Dermis blood vessel endothelial cell (primary cell): Measurements from ENCODE around the gene ELMO1. TPM values are rescaled to one million over a fixed set of nuclear protein-coding genes. Genes with fewer than 3 reads are reported as not detected.
A peak's percentile ranks its signal among the peaks of the same experiment; 100 is the strongest.

ENCODE experiments used
- DNase-seq: peaks from one replicate; pipeline ENCODE4 v3.0.0; 2010
- total RNA-seq: library from RNA; depleted of rRNA; stranded (reverse); fragments of >200 nt; gene quantifications from 2 replicates; pipeline ENCODE4 v1.2.3, GENCODE V29; 2014

ELMO1 gene
- total RNA-seq, 1 donor from 2014 or later, result 109 TPM

- no peak for DNase-seq
Observed at GRCh38 chr7:37265876-37266275, 182.8 kb downstream of the ELMO1 start.

DNA sequence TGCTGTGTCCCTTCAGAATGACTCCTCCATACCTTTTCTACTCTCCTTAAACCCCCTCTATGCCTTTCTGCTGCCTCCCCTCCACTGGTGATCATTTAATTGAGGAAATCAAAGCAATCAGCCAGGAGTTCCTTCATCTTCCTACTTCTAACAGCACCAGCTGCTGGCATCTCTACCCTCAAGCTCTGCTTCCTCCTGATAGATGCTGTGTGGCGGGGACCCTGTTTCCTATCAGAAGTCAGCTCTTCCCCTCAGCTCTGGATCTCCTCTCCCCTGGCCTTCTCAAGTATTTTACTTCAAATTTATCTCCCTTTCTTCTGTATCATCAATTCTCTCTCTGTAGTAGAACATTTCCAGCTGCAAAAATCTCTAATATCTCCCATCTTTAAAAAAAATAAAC, 183.7 kb downstream of the ELMO1 start:
- DNase-seq, result no peak

DNA sequence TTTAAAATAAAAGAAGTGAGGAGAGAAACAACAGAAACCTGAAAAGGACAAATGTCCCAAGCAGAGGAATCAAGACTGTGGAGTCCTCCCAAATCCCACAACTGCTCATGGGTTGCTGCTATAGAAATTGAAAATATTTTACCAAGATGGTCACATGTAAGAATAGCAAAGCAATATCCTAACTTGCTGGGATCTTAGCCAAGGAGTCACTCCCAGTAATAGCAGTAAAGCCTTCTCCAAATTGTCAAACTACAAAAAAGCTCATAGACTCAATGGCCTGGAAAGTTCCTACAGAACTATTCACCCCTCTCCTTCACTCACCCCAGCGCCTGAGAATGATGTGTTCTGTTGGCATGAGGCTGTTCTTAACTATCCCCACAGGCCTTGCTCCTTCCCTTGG, 186.5 kb downstream of the ELMO1 start:
- DNase-seq, result no peak

DNA sequence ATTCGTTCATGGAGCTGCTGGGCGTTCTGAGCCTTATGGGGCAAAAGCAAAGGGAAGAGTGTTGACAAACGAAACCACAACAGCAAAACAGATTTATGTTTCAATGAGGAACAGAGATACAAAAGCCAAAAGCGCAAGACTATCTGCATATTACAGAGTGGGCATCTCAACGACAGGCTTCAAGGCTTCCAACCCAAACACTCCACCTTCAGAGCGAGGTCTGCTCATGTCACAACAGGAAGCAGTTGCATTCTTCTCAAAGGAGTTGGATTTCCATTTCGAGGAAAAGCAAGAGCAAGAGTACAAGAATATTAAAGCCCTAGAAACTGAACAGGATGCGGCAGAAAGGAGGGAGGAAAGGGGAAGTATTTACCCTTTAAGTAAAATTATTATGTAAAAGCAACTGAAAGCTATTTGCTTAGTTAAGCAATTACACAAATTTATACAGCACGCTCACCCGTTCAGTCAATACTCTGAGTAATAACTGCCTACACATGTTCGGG, 189.3 kb downstream of the ELMO1 start:
- DNase-seq, result no peak

DNA sequence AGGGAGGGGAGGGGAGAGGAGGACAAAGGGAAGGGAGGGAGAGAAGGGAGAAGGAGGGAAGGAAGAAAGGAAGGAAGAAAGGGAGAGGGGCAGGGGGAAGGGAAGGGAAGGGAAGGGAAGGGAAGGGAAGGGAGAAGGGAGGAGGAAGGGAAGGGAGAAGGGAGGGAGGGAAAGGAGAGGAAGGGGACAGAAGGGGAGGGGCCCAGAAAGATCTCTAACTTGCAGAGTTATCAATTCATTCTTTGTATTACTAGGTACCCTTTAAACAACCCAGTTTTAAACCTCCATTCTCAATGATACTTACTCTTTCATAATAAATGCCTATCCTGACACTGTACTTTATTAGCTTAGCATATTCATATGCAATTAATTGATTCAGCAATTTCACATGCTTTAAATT, 192.0 kb downstream of the ELMO1 start:
- DNase-seq, result no peak

DNA sequence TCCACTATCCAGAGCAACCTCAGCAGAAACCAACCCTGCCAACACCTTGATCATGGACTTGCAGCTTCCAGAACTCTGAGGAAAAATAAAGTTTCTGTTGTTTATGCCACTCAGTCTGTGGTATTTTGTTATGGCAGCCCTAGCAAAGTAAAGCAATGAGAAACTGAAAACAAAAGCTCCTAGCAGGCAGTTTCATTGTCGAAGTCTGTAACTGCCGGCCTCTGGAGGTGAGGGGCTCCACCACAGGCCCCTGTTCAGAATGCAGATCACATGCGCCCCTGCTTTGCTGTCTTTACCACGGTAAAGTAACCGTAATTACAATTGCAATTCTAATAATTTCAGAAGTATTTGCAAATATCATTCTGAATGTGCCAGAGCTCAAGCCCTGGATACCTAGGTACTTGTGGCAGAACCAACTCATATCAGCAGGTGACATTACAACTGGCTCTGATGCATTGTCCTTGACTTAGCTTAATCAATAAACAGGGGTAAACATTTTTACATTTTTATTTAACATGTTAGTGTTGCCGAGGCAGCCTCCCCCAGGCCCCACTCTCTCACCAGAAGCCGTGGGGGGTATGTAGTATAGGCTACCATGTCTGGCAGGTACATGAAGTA, 193.2 kb downstream of the ELMO1 start:
- DNase-seq, result no peak

DNA sequence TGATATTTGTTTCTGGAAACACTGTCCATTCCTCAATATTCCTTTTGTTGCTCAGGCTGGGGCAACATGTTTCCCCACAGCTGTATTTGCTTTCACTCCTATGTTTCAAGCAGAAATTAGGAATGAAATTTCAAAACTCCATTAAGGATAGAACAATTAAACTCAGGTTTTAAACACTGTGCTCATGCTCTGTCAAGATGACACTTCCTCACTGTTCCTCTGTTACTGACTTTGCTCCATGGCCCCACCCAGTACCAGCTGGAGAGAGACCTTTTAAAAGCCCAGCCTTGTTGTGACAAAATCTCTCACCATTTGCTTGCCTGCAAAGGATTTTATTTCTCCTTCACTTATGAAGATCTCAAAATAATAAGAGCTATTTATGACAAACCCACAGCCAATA, 197.4 kb downstream of the ELMO1 start:
- DNase-seq, result no peak

DNA sequence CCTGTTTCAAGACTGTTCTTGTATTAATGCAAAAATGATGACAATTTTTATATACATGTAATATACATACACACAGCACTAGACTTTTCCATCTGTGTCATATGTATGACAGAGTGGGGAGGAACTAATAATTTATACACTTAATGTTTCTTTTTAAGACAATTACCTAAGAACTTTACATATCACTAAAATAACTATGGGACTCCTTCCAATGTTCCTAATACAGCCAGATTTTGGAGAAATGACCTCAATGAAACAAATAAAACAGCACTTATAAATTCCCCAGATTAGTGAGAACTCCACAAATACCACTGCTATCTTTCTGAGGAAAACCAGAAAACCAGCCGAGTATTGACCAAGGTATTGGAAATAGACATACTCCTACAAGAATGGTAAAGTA, 199.4 kb downstream of the ELMO1 start:
- no peak for DNase-seq

DNA sequence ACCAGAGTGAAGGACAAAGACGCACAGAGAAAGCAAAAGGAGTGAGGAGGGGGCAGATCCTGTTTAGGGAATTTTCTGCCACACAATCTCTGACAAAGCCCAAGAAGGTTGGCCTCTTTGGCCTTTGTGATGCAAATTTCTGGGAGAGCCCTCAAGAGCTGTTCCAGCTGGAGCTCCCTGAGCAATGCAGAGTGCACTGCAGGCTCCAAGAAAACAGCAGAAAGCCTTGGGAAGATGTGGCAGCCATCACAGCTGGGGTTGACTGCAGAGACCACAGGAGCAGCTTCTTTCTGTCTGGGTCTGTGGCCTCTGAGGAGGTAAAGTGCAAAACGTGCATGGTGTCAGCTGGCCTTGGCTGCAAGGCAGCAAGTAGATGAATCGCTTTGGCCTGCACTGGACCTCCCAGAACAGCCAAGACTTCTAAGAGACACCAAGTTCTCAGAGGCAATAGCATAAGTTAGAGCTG, 200.2 kb downstream of the ELMO1 start:
- no peak for DNase-seq

DNA sequence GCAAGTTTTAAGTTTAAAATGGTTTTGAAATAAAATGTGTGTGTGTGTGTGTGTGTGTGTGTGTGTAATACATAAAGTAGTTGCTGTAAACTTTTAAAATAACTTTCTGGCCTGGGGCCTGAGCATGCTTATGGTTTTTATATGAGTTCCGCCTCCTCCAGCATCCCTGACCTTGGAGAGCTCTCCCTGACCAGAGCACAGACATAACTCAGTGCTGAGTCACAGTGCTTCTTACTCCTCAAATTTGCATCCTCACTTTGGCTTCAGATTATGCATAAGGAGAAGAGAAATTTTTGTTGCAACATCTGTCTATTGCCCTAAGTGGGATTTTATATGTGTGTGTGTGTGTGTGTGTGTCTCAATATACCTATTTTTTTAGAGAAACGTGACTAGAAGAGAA, 200.8 kb downstream of the ELMO1 start:
- DNase-seq, result peak; percentile 9

DNA sequence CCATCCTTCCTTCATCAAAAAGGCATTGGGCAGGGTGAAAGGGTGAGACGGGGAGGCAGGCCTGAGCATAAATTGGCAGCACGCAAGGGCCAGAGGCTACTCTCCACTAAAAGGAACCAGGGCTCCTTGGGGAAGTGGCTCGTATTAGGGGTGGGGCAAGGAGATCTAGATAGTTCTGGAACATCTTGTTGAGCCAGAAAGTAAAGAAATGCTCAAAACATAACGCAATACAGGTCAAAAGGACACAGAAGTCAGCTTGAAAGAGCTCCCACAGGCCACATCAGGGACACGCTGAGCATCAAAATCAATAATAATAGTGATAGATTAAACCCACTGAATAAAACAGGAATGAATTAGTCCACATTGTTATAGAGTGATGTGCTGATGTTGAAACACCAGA, 203.1 kb downstream of the ELMO1 start:
- no peak for DNase-seq

DNA sequence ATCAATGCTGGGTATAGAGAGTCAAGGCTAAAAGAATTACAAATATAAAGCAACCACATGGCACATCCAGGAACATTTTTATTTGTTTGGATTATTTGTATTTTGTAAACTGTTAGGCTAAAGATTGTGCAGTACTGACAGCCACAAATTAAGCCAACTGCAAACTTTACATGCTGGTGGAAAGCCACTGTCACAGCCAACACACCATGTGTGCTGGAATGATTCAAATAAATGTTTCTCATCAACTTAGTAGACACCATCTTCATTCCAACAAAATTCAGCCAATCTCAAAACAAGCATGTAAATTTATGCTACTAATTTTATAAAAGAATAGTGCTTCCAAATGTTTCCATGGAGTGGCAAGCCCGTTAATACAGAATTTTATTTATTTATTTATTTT, 211.8 kb downstream of the ELMO1 start:
- DNase-seq, result no peak

- DNase-seq, result no peak
Observed at GRCh38 chr7:37235813-37236212, 212.9 kb downstream of the ELMO1 start.

DNA sequence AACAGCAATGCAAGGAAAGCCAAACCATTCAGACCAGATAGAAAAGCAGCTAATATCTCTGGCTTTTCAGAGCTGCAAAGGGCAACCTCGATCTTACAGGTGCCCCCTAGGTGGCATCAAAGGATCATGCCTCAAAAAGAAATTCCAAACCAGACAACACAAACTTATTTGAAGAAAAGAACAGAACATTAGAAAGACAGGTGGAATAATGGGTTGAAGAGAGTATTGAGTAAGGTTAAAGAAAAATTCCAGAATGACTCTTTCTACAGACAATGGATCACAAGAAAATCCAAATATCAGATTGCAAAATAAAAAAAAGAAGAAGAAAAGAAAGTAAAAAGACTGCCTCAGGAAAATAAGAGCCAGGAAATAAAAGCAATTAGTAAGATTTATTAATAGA, 213.7 kb downstream of the ELMO1 start:
- DNase-seq, result peak; percentile 50

DNA sequence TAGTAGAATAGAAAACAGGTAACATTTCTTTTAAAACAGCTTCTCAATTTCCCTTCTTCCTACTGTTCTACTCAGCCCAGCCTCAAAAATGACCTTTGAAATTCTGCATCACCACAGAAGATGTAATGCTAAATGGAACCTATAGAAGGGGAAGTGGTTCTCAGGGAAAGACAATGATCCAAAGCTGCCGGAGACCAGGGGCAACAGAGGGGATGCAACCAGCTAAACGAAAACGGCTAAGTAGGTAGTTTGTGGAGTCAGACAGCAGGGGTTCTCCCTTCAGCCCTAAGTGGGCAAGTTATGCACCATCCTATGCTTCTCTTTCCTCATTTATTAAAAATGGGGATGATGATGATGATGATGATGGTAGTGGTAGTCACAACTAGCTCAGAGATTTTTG, 214.3 kb downstream of the ELMO1 start:
- no peak for DNase-seq

GRCh38 chr7:37231613-37232012, 217.1 kb downstream of the ELMO1 start:
- no peak for DNase-seq

DNA sequence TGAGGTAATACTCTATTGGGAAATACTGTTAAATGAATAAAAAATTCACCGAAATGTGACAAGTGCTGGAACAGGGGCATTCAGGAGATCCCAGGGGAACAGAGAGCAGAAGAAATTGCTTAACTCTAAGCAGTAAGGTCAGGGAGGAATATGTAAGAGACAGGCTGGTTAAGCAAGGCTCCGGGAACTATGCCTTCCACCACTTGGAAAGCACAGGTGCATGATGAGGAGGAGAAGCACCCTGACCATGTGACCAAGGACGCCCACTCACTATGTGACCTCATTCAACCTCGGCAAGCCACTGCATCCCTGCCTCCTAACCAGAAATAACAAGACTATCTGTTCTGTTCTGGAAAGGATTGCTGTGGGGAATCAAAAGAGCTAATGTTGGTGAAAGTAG, 218.4 kb downstream of the ELMO1 start:
- no peak for DNase-seq

DNA sequence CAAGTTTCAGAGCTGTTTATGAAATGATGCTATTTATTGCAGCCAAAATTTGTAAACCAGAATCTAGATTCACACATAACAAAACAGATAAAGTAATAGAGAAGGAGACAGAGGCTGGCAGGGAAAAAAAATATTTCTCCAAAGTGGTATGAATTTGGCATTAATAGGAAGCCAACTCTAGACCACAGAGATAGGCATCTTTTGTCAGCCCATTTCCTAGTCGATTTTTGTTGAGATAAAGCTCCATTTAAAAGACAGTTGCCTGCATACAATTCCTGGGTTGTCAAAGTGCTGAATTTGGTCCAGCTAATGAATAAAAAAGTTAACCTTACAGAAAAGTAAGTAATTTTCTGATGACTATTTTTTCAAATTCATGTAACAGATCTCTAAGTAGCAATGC, 219.3 kb downstream of the ELMO1 start:
- no peak for DNase-seq

DNA sequence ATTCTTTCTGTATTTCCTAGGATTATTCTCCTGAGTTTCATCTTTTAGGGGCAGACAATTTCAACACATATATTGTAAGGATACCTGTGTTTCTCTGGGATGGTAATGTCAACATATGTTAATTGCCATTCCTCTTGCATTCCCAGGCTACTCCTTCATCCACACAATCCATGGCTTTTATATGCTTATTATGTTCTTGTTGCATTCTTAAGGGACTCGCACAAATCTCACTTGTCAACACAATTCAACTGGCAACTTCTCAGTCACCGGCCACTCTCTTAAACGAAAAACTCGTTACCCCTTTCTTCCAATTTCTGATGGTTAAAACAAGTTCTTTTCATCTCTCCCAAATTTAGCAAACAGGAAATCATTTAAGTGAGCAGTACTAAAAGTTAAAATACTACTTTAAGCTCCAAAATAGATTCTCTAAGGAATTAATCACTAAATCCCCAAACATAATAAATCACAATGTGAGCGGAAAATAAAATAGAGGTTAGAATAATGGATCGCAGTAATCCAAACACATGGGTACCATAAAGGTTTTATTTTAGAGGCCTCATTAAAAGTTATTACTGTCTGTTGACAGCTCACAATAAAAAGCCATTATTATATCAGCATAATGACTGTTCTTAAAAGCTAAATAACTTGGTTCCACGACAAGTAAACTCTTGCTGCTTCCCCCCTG, 223.2 kb downstream of the ELMO1 start:
- no peak for DNase-seq

GRCh38 chr7:37224746-37225145, 223.9 kb downstream of the ELMO1 start:
- no peak for DNase-seq

- no peak for DNase-seq
Observed at GRCh38 chr7:37220664-37221063, 228.0 kb downstream of the ELMO1 start.

GRCh38 chr7:37218956-37219355, 229.7 kb downstream of the ELMO1 start:
- DNase-seq, result no peak

DNA sequence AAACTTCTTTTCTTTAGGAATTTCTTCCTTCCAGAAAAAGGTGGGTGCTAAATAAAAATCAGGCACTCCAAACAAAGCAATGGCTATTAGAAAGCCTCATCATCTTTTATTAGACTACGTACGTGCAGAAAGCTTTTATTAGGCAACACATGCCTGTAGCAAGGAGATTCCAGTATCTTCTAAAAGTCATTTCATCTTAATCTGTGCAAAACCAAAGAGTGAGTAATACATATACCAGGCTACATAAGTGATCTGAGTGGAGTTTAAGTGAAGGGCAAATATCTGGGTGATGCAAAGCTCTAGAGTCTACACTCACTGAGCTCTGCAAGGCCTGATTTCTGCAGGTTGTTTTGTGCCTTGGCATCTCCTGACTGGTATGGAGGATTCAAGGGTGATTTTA, 231.7 kb downstream of the ELMO1 start:
- no peak for DNase-seq

GRCh38 chr7:37216156-37216852, 232.4 kb downstream of the ELMO1 start:
- no peak for DNase-seq
